CD14-positive monocyte (primary cell): ENCODE data around the gene PHLDB3. TPM values are rescaled to one million over a fixed set of nuclear protein-coding genes. Genes with fewer than 3 reads are reported as not detected.

Source experiments
- DNase-seq, 3 donors: peaks; one replicate each; pipeline ENCODE4 v3.0.0-alpha.2; 2011 to 2022
- H2AFZ ChIP-seq: 2 replicates; pipeline ENCODE4 v1.6.0; 2012; ENCODE audit warnings: mild to moderate bottlenecking, low read depth, low read length, inconsistent platforms; ENCODE audit not compliant: insufficient read depth, poor library complexity, severe bottlenecking
- H3K27ac ChIP-seq, 2 donors: 1 replicate in 1 of 2; 2 replicates in 1 of 2; pipeline ENCODE4 v1.5.1; 2012 to 2013; ENCODE audit warnings: low read length in 2 of 2, control low read depth in 1 of 2, inconsistent platforms in 1 of 2, low read depth in 1 of 2, mild to moderate bottlenecking in 1 of 2
- H3K27me3 ChIP-seq, 2 donors: one replicate each; pipeline versions ENCODE4 v1.6.0 to v1.6.1; 2011 to 2013; ENCODE audit warnings: low read length in 2 of 2; ENCODE audit not compliant: control insufficient read depth in 2 of 2, insufficient read depth in 2 of 2
- H3K36me3 ChIP-seq, 2 donors: replicated peaks in 1 of 2; 1 replicate in 1 of 2; 2 replicates in 1 of 2; pipeline versions ENCODE4 v1.5.1 to v1.6.1; 2012 to 2013; ENCODE audit warnings: low read length in 2 of 2, control low read depth in 1 of 2, inconsistent platforms in 1 of 2, mild to moderate bottlenecking in 1 of 2; ENCODE audit not compliant: insufficient read depth in 2 of 2, control insufficient read depth in 1 of 2
- H3K4me1 ChIP-seq, 2 donors: 1 replicate in 1 of 2; 2 replicates in 1 of 2; pipeline versions ENCODE4 v1.5.1 to v1.6.1; 2012 to 2013; ENCODE audit warnings: low read length in 2 of 2, control low read depth in 1 of 2, inconsistent platforms in 1 of 2, mild to moderate bottlenecking in 1 of 2, moderate library complexity in 1 of 2; ENCODE audit not compliant: insufficient read depth in 2 of 2, control insufficient read depth in 1 of 2
- H3K4me2 ChIP-seq: replicated peaks from 2 replicates; pipeline ENCODE3; 2012; ENCODE audit warnings: low read length, moderate library complexity, mild to moderate bottlenecking; ENCODE audit not compliant: poor library complexity, severe bottlenecking; ENCODE audit errors: extremely low read depth
- H3K4me3 ChIP-seq, 3 experiments: fragments of 200-600 bp in 1 of 3; sonication (generic) in 1 of 3; replicated peaks in 1 of 3; 1 replicate in 2 of 3; 2 replicates in 1 of 3; pipeline ENCODE4 v1.5.1; 2011 to 2013; ENCODE audit warnings: low read length in 3 of 3, mild to moderate bottlenecking in 3 of 3, control low read depth in 2 of 3, low read depth in 2 of 3, inconsistent platforms in 1 of 3, moderate library complexity in 1 of 3
- H3K79me2 ChIP-seq: 2 replicates; pipeline ENCODE4 v1.6.0; 2012; ENCODE audit warnings: mild to moderate bottlenecking, control low read depth, inconsistent platforms, low read length, moderate library complexity; ENCODE audit not compliant: insufficient read depth
- H3K9ac ChIP-seq: 2 replicates; pipeline ENCODE4 v1.6.0; 2017; ENCODE audit warnings: low read length, mild to moderate bottlenecking; ENCODE audit not compliant: insufficient read depth, poor library complexity, severe bottlenecking
- H3K9me3 ChIP-seq, 2 donors: replicated peaks in 1 of 2; 1 replicate in 1 of 2; 2 replicates in 1 of 2; pipeline versions ENCODE4 v1.5.1 to v1.6.1; 2012 to 2013; ENCODE audit warnings: low read length in 2 of 2, control low read depth in 1 of 2; ENCODE audit not compliant: control insufficient read depth in 1 of 2, insufficient read depth in 1 of 2
- H4K20me1 ChIP-seq: 2 replicates; pipeline ENCODE4 v1.6.0; 2012; ENCODE audit warnings: mild to moderate bottlenecking, low read length, control low read depth, moderate library complexity; ENCODE audit not compliant: insufficient read depth
- H3K27ac Mint-ChIP-seq, 7 donors: one replicate each; pipeline ENCODE4 v1.8.0; 2020; ENCODE audit warnings: mild to moderate bottlenecking in 7 of 7, mixed read lengths in 7 of 7, moderate library complexity in 6 of 7, inconsistent platforms in 2 of 7
- H3K27me3 Mint-ChIP-seq, 3 donors: one replicate each; pipeline ENCODE4 v1.8.0; 2021 to 2022; ENCODE audit warnings: low read depth in 3 of 3, mild to moderate bottlenecking in 3 of 3, mixed read lengths in 3 of 3, moderate library complexity in 3 of 3, inconsistent platforms in 1 of 3
- H3K36me3 Mint-ChIP-seq, 2 donors: one replicate each; pipeline ENCODE4 v1.8.0; 2020; ENCODE audit warnings: mixed read lengths in 2 of 2, inconsistent platforms in 1 of 2, mild to moderate bottlenecking in 1 of 2
- H3K4me1 Mint-ChIP-seq: one replicate; pipeline ENCODE4 v1.8.0; 2020; ENCODE audit warnings: mild to moderate bottlenecking, mixed read lengths
- H3K4me3 Mint-ChIP-seq, 2 donors: one replicate each; pipeline ENCODE4 v1.8.0; 2020; ENCODE audit warnings: mild to moderate bottlenecking in 2 of 2, mixed read lengths in 2 of 2, moderate library complexity in 1 of 2
- H3K9me3 Mint-ChIP-seq, 7 donors: one replicate each; pipeline ENCODE4 v1.8.0; 2020 to 2022; ENCODE audit warnings: mixed read lengths in 7 of 7, mild to moderate bottlenecking in 6 of 7, moderate library complexity in 6 of 7, inconsistent platforms in 2 of 7
- WGBS: methylation state at CpG from one replicate; pipeline ENCODE4 v1.1.5; 2013; ENCODE audit warnings: missing lambda C conversion rate; ENCODE audit not compliant: insufficient coverage; 5-methylcytosine and 5-hydroxymethylcytosine counted together
- intact Hi-C, 2 donors: fragments of 100-400 bp; cut with micrococcal nuclease; formaldehyde crosslinking; loops; one replicate each; pipeline versions ENCODE4 v1.15.0 to v1.15.1; 2023
- polyA plus RNA-seq, 3 donors: library from polyadenylated mRNA; depleted of rRNA in 1 of 3; unstranded in 2 of 3; stranded (reverse) in 1 of 3; fragments of 300-500 nt in 2 of 3; fragments of >200 nt in 1 of 3; fragmentation: Illumina TruSeq in 2 of 3; gene quantifications; 1 replicate in 2 of 3; 2 replicates in 1 of 3; pipeline ENCODE4 v1.2.3, GENCODE V29; 2012 to 2021
- TF ChIP-seq, protein P1 (sequence below): fragments of 200-600 bp; IDR thresholded peaks from one replicate; pipeline ENCODE4 v1.8.0; 2022; ENCODE audit warnings: antibody characterized with exemption, mild to moderate bottlenecking

Gene PHLDB3
- polyA plus RNA-seq, 3 donors: 1.4 to 3.4 (median 1.7) TPM

DNA sequence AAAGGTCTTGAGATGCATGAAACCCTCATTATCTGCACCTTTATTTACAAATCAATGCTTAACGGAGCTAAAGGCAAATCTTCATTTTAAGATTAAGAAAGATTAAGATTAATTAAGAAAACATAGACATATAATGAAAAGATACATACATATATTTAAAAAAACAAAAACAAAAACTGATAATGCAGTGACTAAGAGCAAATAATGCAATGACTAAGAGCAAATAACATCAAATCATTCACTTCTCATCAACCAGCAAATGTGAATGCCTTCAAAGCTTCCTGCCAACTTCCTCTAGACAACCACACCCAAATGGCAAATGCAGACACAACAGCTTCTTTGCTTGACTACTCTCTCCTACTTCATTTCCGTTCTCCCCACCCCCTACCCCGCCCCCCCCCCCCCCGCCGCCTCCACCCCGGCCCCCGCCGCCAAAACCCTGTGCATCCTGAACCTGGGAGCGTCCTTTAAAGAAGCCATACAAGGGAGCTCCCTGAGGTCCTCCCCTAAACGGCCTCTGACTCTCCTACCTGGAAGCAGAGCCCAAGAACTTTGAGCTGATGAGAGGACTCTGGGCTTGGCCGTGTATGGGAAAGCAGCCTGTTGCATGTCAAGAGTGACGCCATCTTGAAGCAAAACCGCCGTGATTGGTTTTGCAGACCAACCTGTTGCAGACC lies 65.4 kb downstream of the PHLDB3 start:
- Mint-ChIP-seq H3K27me3 (peaks cover 11 to 18% (median 11%) of the 10 kb centered on the region in 3 donors), H3K9me3 (peaks cover 0 to 2% (median 0%) of the 10 kb centered on the region in 7 donors), H3K27ac (peak overlapping the region in 6 of 7 donors; percentile 37 to 95 (median 90)), H3K4me3 (peak overlapping the region in 1 of 2 donors; percentile 15), H3K4me1 (peaks cover 26% of the 10 kb centered on the region), H3K36me3 (no peaks in the 10 kb centered on the region)
- peak; percentile 86 to 93 (median 88) for DNase-seq
- peaks cover 30 to 31% of the 10 kb centered on the region in 2 donors for H3K4me1 ChIP-seq
- peak overlapping the region; percentile 24 for H2AFZ ChIP-seq
- no peaks in the 10 kb centered on the region for H3K36me3 ChIP-seq
- H3K9me3 ChIP-seq: no peaks in the 10 kb centered on the region
- H3K27me3 ChIP-seq: no peaks in the 10 kb centered on the region
- H3K79me2 ChIP-seq: no peaks in the 10 kb centered on the region
- 76% methylated on average over 5 of the region's 14 CpGs for WGBS
- H3K27ac ChIP-seq: peak overlapping the region; percentile 72 to 93
- H3K4me3 ChIP-seq: peak overlapping the region in 1 of 3 experiments; percentile 8
- TF ChIP-seq, protein P1, sequence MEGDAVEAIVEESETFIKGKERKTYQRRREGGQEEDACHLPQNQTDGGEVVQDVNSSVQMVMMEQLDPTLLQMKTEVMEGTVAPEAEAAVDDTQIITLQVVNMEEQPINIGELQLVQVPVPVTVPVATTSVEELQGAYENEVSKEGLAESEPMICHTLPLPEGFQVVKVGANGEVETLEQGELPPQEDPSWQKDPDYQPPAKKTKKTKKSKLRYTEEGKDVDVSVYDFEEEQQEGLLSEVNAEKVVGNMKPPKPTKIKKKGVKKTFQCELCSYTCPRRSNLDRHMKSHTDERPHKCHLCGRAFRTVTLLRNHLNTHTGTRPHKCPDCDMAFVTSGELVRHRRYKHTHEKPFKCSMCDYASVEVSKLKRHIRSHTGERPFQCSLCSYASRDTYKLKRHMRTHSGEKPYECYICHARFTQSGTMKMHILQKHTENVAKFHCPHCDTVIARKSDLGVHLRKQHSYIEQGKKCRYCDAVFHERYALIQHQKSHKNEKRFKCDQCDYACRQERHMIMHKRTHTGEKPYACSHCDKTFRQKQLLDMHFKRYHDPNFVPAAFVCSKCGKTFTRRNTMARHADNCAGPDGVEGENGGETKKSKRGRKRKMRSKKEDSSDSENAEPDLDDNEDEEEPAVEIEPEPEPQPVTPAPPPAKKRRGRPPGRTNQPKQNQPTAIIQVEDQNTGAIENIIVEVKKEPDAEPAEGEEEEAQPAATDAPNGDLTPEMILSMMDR: no peak
- peak overlapping the region; percentile 51 for H3K9ac ChIP-seq
- H4K20me1 ChIP-seq: no peaks in the 10 kb centered on the region
- intact Hi-C loops: no loop called here
- H3K4me2 ChIP-seq: peak overlapping the region; percentile 19

DNA sequence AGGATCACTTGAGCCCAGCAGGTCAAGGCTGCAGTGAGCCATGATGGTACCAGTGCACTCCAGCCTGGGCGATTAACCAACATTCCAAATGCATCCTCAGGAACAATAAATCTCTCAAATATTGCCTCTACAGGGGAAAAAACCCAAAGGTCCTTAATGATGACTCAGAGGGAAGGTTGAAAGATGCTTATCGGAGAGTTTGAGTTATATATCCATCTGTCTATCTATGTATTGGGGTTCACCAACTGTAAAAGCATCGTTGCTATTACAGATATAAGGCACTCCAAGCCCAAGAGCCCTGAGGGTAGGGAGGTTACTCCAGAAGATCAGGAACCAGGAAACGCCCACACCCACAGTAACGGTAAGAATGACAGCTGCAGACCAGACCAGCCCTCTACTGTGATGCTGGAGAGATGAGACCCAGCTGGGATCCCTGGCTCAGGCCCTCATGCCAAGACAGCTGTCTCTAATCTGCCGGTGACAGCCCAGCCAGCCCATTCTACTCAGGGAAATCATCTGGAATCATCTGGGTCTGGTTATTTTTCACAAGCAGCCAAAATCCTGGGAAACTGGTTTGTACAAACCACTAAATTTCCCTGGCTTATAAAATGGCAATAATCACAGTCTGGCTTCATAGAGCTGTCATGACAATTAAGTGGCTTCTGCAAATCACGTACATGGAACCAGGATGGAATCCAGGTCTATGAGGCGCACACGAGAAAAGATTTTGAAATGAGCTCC lies 66.1 kb downstream of the PHLDB3 start:
- Mint-ChIP-seq H3K36me3 (no peaks in the 10 kb centered on the region), H3K4me3 (peak overlapping the region in 1 of 2 donors; percentile 15), H3K4me1 (peaks cover 26% of the 10 kb centered on the region), H3K27me3 (peaks cover 8 to 17% (median 9%) of the 10 kb centered on the region in 3 donors), H3K9me3 (peaks cover 0 to 2% (median 0%) of the 10 kb centered on the region in 7 donors), H3K27ac (peak overlapping the region in 6 of 7 donors; percentile 26 to 95 (median 90))
- Histone ChIP-seq H3K27me3 (no peaks in the 10 kb centered on the region), H3K9ac (peak overlapping the region; percentile 51), H3K36me3 (no peaks in the 10 kb centered on the region), H2AFZ (peak overlapping the region; percentile 9), H3K79me2 (no peaks in the 10 kb centered on the region), H3K4me3 (no peak overlapping the region), H3K9me3 (no peaks in the 10 kb centered on the region), H3K27ac (peak overlapping the region; percentile 72 to 93), H3K4me2 (peak overlapping the region; percentile 17), H3K4me1 (peaks cover 30 to 31% of the 10 kb centered on the region in 2 donors), H4K20me1 (no peaks in the 10 kb centered on the region)
- intact Hi-C loops: no loop called here
- 61% methylated on average over 6 of the region's 9 CpGs for WGBS
- TF ChIP-seq, protein P1: no peak
- DNase-seq: peak in 2 of 3 donors; percentile 23 to 25
